Calu3 (cell line): ENCODE measurements around the gene PRKG2. TPM values are rescaled to one million over a fixed set of nuclear protein-coding genes. Genes with fewer than 3 reads are reported as not detected.

Source experiments
- BruUV-seq: library from RNA; stranded (reverse); fragments of 400-500 nt; replicated peaks from 2 replicates; lab custom pipeline; 2021; lab: Mats Ljungman, UMichigan
- CTCF ChIA-PET: fragments of 300-600 bp; sonication (Branson Sonifier 250); formaldehyde crosslinking; loops from one replicate; lab custom pipeline; 2022; ENCODE audit warnings: antibody characterized with exemption; lab: Charles Lee
- DNase-seq: peaks from one replicate; pipeline ENCODE4 v3.0.0; 2022
- H3K27ac Mint-ChIP-seq: one replicate; pipeline ENCODE4 v1.8.0; 2022; ENCODE audit warnings: mixed read lengths; ENCODE audit not compliant: unreplicated experiment
- H3K27me3 Mint-ChIP-seq: one replicate; pipeline ENCODE4 v1.8.0; 2022; ENCODE audit warnings: mixed read lengths; ENCODE audit not compliant: unreplicated experiment
- H3K36me3 Mint-ChIP-seq: one replicate; pipeline ENCODE4 v1.8.0; 2022; ENCODE audit warnings: mild to moderate bottlenecking, moderate library complexity, mixed read lengths; ENCODE audit not compliant: insufficient read depth, unreplicated experiment
- H3K4me1 Mint-ChIP-seq: one replicate; pipeline ENCODE4 v1.8.0; 2022; ENCODE audit warnings: mild to moderate bottlenecking, low read depth, mixed read lengths; ENCODE audit not compliant: unreplicated experiment
- H3K4me3 Mint-ChIP-seq: one replicate; pipeline ENCODE4 v1.8.0; 2022; ENCODE audit warnings: mild to moderate bottlenecking, low read depth, moderate library complexity, mixed read lengths; ENCODE audit not compliant: unreplicated experiment
- H3K9me3 Mint-ChIP-seq: one replicate; pipeline ENCODE4 v1.8.0; 2022; ENCODE audit warnings: low read depth, mixed read lengths; ENCODE audit not compliant: unreplicated experiment
- intact Hi-C: fragments of 100-400 bp; cut with micrococcal nuclease; formaldehyde crosslinking; loops from one replicate; pipeline ENCODE4 v1.10.0; 2022; ENCODE audit not compliant: unreplicated experiment
- total RNA-seq: library from RNA; stranded (reverse); gene quantifications from 2 replicates; pipeline ENCODE4 v1.2.3, GENCODE V29; 2022
- TF ChIP-seq, protein P1 (sequence below): fragments of 200-600 bp; IDR thresholded peaks from one replicate; pipeline ENCODE4 v1.8.0; 2022; ENCODE audit warnings: antibody characterized with exemption; ENCODE audit not compliant: unreplicated experiment

Gene PRKG2
- total RNA-seq, 1 experiment from 2014 or later = 0.76 TPM

DNA sequence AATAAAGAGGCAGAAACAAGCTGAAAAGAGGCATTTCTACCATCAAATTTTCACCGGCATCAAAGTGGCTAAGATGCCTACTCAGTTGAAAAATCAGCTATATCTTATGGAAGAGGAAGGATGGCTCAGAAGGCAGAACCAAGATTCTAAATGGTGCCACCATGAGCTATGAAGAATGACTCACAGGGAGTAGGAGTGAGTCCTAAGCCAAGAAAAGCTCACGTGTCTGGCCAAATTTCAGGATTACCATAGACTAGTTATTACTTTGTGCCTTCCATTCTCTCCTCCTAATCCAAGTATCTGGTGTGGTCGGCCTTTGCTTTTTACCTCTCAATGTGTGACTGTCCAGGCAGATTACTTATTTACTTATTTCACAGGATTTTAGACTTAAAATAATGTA lies 129.7 kb downstream of the PRKG2 start:
- H3K27ac Mint-ChIP-seq = no peak overlapping the region

DNA sequence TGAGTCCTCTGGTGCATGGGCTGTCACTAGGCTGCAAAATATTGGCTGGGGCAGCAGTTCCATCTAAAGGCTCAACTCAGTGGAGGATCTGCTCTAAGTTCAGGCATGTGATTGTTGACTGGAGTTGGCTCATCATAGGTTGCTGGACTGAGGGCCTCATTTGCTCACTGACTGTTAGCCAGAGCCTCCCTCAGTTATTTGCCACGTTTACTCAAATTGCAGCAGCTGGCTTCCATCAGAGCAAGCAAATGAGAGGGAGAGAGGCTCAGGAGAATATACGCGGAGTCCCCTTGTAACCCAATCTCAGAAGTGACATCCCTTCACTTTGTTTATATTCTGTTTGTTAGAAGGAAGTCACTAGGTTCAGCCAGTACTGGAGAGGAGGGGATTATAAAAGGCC lies 130.4 kb downstream of the PRKG2 start:
- BruUV-seq = no TSS peak
- no peaks in the 10 kb centered on the region for H3K9me3 Mint-ChIP-seq
- CTCF ChIA-PET = interaction anchor here (1.7 kb wide), 1 partner anchor 267 kb away, joined by 9 read pairs; no protein-coding TSS in a partner anchor

More for the DNA sequence above, 129.7 kb downstream of the PRKG2 start:
- H3K9me3 Mint-ChIP-seq = no peaks in the 10 kb centered on the region
- no peaks in the 10 kb centered on the region for H3K27me3 Mint-ChIP-seq
- no peak for DNase-seq
- H3K4me1 Mint-ChIP-seq = no peaks in the 10 kb centered on the region
- TF ChIP-seq, protein P1, sequence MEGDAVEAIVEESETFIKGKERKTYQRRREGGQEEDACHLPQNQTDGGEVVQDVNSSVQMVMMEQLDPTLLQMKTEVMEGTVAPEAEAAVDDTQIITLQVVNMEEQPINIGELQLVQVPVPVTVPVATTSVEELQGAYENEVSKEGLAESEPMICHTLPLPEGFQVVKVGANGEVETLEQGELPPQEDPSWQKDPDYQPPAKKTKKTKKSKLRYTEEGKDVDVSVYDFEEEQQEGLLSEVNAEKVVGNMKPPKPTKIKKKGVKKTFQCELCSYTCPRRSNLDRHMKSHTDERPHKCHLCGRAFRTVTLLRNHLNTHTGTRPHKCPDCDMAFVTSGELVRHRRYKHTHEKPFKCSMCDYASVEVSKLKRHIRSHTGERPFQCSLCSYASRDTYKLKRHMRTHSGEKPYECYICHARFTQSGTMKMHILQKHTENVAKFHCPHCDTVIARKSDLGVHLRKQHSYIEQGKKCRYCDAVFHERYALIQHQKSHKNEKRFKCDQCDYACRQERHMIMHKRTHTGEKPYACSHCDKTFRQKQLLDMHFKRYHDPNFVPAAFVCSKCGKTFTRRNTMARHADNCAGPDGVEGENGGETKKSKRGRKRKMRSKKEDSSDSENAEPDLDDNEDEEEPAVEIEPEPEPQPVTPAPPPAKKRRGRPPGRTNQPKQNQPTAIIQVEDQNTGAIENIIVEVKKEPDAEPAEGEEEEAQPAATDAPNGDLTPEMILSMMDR = no peak
- H3K36me3 Mint-ChIP-seq = no peaks in the 10 kb centered on the region
- no peak overlapping the region for H3K4me3 Mint-ChIP-seq
- no TSS peak for BruUV-seq
- intact Hi-C loops = no loop called here
- CTCF ChIA-PET = interaction anchor here (1.7 kb wide), 1 partner anchor 266 kb away, joined by 9 read pairs; no protein-coding TSS in a partner anchor

DNA sequence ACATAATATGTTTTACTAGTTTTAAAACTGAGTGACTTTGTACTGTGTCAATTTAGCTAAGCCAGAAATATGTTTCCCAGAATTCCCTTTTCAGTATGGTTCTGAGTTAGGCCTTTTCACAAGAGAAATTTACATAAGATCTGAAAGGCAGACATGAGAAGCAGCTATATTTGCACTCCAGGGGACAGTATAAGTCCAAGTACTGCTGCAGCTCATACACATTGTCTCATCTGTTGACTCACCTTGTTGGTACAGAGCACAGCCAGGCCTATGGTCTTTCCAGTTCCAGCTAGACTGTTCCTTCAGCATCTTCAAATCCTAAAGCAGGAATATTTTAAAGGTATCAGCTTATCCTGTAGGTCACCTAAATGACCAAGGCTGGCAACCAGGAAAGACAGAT lies 131.0 kb downstream of the PRKG2 start:
- no peaks in the 10 kb centered on the region for H3K9me3 Mint-ChIP-seq
- no peaks in the 10 kb centered on the region for H3K4me1 Mint-ChIP-seq
- no peak overlapping the region for H3K27ac Mint-ChIP-seq
- CTCF ChIA-PET = interaction anchor here (0.8 to 1.7 kb wide), 2 partner anchors 267 to 286 kb away, joined by 3 to 9 read pairs; no protein-coding TSS in a partner anchor
- no peak for DNase-seq
- H3K27me3 Mint-ChIP-seq = no peaks in the 10 kb centered on the region
- no peaks in the 10 kb centered on the region for H3K36me3 Mint-ChIP-seq
- TF ChIP-seq, protein P1 = no peak
- no TSS peak for BruUV-seq
- H3K4me3 Mint-ChIP-seq = no peak overlapping the region
- intact Hi-C loops = no loop called here

More for the DNA sequence above, 130.4 kb downstream of the PRKG2 start:
- no peak overlapping the region for H3K4me3 Mint-ChIP-seq
- intact Hi-C loops = no loop called here
- DNase-seq = no peak
- no peaks in the 10 kb centered on the region for H3K4me1 Mint-ChIP-seq
- no peak overlapping the region for H3K27ac Mint-ChIP-seq
- H3K36me3 Mint-ChIP-seq = no peaks in the 10 kb centered on the region
- TF ChIP-seq, protein P1 = no peak
- no peaks in the 10 kb centered on the region for H3K27me3 Mint-ChIP-seq

DNA sequence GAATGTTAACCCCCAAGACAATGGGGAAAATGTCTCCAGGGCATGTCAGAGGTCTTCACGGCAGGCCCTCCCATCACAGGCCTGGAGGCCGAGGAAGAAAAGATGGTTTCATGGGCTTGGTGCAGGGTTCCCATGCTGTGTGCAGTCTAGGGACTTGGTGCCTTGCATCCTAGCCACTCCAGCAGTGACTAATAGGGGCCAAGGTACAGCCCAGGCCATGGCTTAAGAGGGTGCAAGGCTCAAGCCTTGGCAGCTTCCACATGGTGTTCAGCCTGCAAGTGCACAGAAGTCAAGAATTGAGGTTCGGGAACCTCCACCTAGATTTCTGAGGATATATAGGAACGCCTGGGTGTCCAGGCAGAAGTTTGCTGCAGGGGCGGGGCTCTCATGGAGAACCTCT lies 133.9 kb downstream of the PRKG2 start:
- Mint-ChIP-seq H3K4me1 (no peaks in the 10 kb centered on the region), H3K36me3 (no peaks in the 10 kb centered on the region), H3K4me3 (no peak overlapping the region), H3K9me3 (no peaks in the 10 kb centered on the region), H3K27me3 (no peaks in the 10 kb centered on the region), H3K27ac (no peak overlapping the region)
- TF ChIP-seq, protein P1 = no peak
- CTCF ChIA-PET = no interaction called here
- no peak for DNase-seq
- intact Hi-C loops = no loop called here
- BruUV-seq = no TSS peak
